MCF 10A (cell line): ENCODE data around the gene LTBP2. TPM values are rescaled to one million over a fixed set of nuclear protein-coding genes. Genes with fewer than 3 reads are reported as not detected.

ENCODE experiments used
- BruUV-seq: library from RNA; stranded (reverse); fragments of 400-500 nt; replicated peaks from 2 replicates; lab custom pipeline; 2021; lab: Mats Ljungman, UMichigan
- CTCF ChIA-PET: fragments of 300-600 bp; sonication (Branson Sonifier 250); formaldehyde crosslinking; extraction: SDS; loops from one replicate; lab custom pipeline; 2021; ENCODE audit warnings: antibody characterized with exemption, inconsistent platforms; lab: Yijun Ruan, JAX
- POLR2A ChIA-PET: fragments of 300-600, 350-650 bp; sonication (Branson Sonifier 250); formaldehyde crosslinking; extraction: SDS; loops from one replicate; lab custom pipeline; 2020; ENCODE audit warnings: antibody characterized with exemption, inconsistent platforms; lab: Yijun Ruan, JAX
- DNase-seq: peaks from one replicate; pipeline ENCODE4 v3.0.0-alpha.2; 2018; ENCODE audit not compliant: unreplicated experiment
- H3K27ac Mint-ChIP-seq: one replicate; pipeline ENCODE4 v1.8.0; 2022; ENCODE audit warnings: mild to moderate bottlenecking, low read depth, mixed read lengths; ENCODE audit not compliant: unreplicated experiment
- H3K27me3 Mint-ChIP-seq: one replicate; pipeline ENCODE4 v1.8.0; 2022; ENCODE audit warnings: mixed read lengths; ENCODE audit not compliant: insufficient read depth, unreplicated experiment
- H3K36me3 Mint-ChIP-seq: one replicate; pipeline ENCODE4 v1.8.0; 2022; ENCODE audit warnings: mild to moderate bottlenecking, moderate library complexity, mixed read lengths; ENCODE audit not compliant: insufficient read depth, unreplicated experiment
- H3K4me1 Mint-ChIP-seq: one replicate; pipeline ENCODE4 v1.8.0; 2022; ENCODE audit warnings: mixed read lengths; ENCODE audit not compliant: insufficient read depth, unreplicated experiment
- H3K4me3 Mint-ChIP-seq: one replicate; pipeline ENCODE4 v1.8.0; 2022; ENCODE audit warnings: mild to moderate bottlenecking, moderate library complexity, mixed read lengths; ENCODE audit not compliant: unreplicated experiment
- H3K9me3 Mint-ChIP-seq: one replicate; pipeline ENCODE4 v1.8.0; 2022; ENCODE audit warnings: mixed read lengths; ENCODE audit not compliant: unreplicated experiment
- intact Hi-C: fragments of 100-400 bp; cut with micrococcal nuclease; formaldehyde crosslinking; loops from 2 replicates; pipeline ENCODE4 v1.14.1; 2022
- total RNA-seq: library from RNA; stranded (reverse); gene quantifications from 2 replicates; pipeline ENCODE4 v1.2.3, GENCODE V29; 2022
- TF ChIP-seq, protein P1 (sequence below): fragments of 200-600 bp; IDR thresholded peaks from one replicate; pipeline ENCODE4 v1.8.0; 2022; ENCODE audit warnings: antibody characterized with exemption, mild to moderate bottlenecking; ENCODE audit not compliant: unreplicated experiment

The LTBP2 gene
- total RNA-seq, 1 experiment from 2014 or later, result 16.8 TPM

DNA sequence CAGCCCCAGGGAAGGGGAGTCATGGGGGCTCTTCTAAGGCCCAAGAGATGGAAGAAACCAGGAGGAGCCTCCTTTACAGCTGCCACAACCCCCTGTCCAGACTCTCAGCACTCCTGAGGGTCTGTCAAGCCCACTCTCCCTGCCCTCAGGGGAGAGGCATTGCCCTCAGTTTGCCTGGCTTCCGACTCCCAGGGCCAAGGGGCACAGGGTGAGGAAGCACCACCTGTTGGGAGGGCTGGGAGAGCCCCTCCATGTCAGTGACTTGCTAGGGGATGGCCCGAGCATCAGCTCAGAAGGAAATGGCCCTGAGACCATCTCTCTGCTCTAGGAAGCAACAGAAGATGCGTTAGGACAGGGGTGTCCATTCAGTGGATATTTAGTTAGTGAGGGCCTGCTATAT is 36.1 kb downstream of the LTBP2 start:
- no peak for DNase-seq
- Mint-ChIP-seq H3K27ac (peak overlapping the region; percentile 81), H3K9me3 (no peaks in the 10 kb centered on the region), H3K36me3 (peaks cover 4% of the 10 kb centered on the region), H3K4me1 (peaks cover 52% of the 10 kb centered on the region), H3K27me3 (no peaks in the 10 kb centered on the region), H3K4me3 (no peak overlapping the region)
- ChIA-PET CTCF (interaction anchor here (1.3 to 2.8 kb wide), 2 partner anchors 10 to 36 kb away, joined by 5 to 13 read pairs; partner anchors contain the start of gene LTBP2), POLR2A (interaction anchor here (0.7 to 5.2 kb wide), 2 partner anchors 23 to 41 kb away, joined by 3 to 40 read pairs; no protein-coding TSS in a partner anchor)
- BruUV-seq, result no TSS peak
- TF ChIP-seq, protein P1, sequence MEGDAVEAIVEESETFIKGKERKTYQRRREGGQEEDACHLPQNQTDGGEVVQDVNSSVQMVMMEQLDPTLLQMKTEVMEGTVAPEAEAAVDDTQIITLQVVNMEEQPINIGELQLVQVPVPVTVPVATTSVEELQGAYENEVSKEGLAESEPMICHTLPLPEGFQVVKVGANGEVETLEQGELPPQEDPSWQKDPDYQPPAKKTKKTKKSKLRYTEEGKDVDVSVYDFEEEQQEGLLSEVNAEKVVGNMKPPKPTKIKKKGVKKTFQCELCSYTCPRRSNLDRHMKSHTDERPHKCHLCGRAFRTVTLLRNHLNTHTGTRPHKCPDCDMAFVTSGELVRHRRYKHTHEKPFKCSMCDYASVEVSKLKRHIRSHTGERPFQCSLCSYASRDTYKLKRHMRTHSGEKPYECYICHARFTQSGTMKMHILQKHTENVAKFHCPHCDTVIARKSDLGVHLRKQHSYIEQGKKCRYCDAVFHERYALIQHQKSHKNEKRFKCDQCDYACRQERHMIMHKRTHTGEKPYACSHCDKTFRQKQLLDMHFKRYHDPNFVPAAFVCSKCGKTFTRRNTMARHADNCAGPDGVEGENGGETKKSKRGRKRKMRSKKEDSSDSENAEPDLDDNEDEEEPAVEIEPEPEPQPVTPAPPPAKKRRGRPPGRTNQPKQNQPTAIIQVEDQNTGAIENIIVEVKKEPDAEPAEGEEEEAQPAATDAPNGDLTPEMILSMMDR, result no peak
- intact Hi-C loops, result loop anchor here (10.0 kb wide), 1 partner anchor 679 kb away; no protein-coding TSS in a partner anchor

DNA sequence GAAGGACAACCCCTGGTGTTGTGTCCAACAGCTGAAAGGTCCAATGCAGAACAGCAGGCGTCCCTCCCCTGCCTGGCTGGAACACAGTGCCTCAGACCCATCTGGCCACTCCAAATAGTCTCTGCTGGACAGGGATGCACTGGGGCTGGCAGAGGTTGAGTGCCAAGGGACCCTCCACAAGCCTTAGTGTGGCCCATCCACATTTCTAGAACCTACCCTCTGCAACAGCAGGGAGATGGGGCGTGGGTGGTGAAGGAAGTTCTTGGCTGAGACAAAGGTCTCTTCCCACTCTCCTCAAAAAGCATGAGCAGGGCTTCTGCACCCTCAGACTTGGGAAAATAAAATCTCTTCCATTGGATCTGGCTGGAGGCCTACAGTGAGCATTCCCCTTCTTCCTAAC is 36.5 kb downstream of the LTBP2 start:
- Mint-ChIP-seq H3K9me3 (no peaks in the 10 kb centered on the region), H3K36me3 (peaks cover 4% of the 10 kb centered on the region), H3K27me3 (no peaks in the 10 kb centered on the region), H3K4me1 (peaks cover 50% of the 10 kb centered on the region), H3K4me3 (no peak overlapping the region), H3K27ac (peak overlapping the region; percentile 81)
- no peak for DNase-seq
- no TSS peak for BruUV-seq
- intact Hi-C loops, result loop anchor here (10.0 kb wide), 1 partner anchor 679 kb away; no protein-coding TSS in a partner anchor
- ChIA-PET POLR2A (interaction anchor here (1.2 to 5.2 kb wide), 3 partner anchors 9 to 41 kb away, joined by 3 to 40 read pairs (median 3); no protein-coding TSS in a partner anchor), CTCF (interaction anchor here (2.8 kb wide), 1 partner anchor 10 kb away, joined by 13 read pairs; no protein-coding TSS in a partner anchor)
- TF ChIP-seq, protein P1, result no peak

DNA sequence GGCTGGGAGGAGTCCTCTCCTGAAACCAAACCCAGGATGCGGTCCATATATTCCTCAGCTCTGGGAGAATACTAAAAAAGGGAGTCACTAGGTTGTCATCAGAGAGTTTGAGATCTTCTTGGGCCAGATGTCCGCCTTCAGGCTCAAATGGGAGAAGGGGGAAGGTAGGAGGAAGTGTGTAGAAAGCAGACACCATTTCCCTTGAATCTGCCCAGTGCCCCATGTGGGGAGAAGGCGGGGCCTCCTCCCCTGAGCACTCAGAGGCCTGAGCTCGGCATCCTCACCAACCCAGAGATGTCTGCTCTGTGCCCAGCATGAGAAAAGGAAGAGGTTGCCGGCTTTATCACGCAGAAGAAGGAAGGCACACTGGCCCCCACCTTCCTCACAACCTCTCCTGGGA is 37.3 kb downstream of the LTBP2 start:
- ChIA-PET CTCF (interaction anchor here (0.8 to 3.8 kb wide), 9 partner anchors 8 to 74 kb away, joined by 3 to 23 read pairs (median 13); partner anchors contain the start of gene LTBP2), POLR2A (interaction anchor here (0.6 to 10.5 kb wide), 8 partner anchors 8 to 189 kb away, joined by 3 to 162 read pairs (median 4); partner anchors contain the start of genes ISCA2, NPC2 and YLPM1)
- H3K4me3 Mint-ChIP-seq, result no peak overlapping the region
- peak overlapping the region; percentile 92 for H3K27ac Mint-ChIP-seq
- no peaks in the 10 kb centered on the region for H3K9me3 Mint-ChIP-seq
- H3K36me3 Mint-ChIP-seq, result peaks cover 4% of the 10 kb centered on the region
- BruUV-seq, result no TSS peak
- DNase-seq, result no peak
- peaks cover 50% of the 10 kb centered on the region for H3K4me1 Mint-ChIP-seq
- no peaks in the 10 kb centered on the region for H3K27me3 Mint-ChIP-seq
- TF ChIP-seq, protein P1, result no peak
- intact Hi-C loops, result loop anchor here (5.0 to 10.0 kb wide), 2 partner anchors 82 to 680 kb away; partner anchors contain the start of genes ISCA2 and NPC2

DNA sequence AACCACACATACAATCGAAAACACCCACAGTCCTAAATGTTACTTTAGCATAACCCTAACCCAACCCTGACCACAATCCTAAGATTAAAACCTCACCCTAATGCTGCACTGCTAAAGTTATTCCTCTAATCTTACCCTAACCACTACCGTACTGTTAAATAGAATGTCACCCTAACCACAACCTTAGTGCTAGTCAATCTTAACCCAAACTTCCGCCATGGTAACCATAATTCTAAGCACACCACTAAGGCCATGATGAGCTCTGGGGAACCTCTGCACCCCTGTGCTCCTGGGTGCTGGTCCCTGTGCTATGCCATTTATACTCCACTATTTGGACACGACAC is 38.0 kb downstream of the LTBP2 start:
- POLR2A ChIA-PET, result interaction anchor here (0.7 to 10.5 kb wide), 8 partner anchors 9 to 224 kb away, joined by 3 to 162 read pairs (median 18); partner anchors contain the start of genes ISCA2, NPC2 and YLPM1
- intact Hi-C loops, result loop anchor here (5.0 to 10.0 kb wide), 2 partner anchors 82 to 681 kb away; partner anchors contain the start of genes ISCA2 and NPC2
- TF ChIP-seq, protein P1, result no peak
- DNase-seq, result no peak
- Mint-ChIP-seq H3K27ac (peak overlapping the region; percentile 92), H3K4me1 (peaks cover 55% of the 10 kb centered on the region), H3K36me3 (peaks cover 4% of the 10 kb centered on the region), H3K4me3 (no peak overlapping the region), H3K27me3 (no peaks in the 10 kb centered on the region), H3K9me3 (no peaks in the 10 kb centered on the region)
- BruUV-seq, result no TSS peak
- CTCF ChIA-PET, result interaction anchor here (0.6 to 3.8 kb wide), 15 partner anchors 8 to 514 kb away, joined by 3 to 23 read pairs (median 5); partner anchors contain the start of gene LTBP2
